HG03342 (cell line): ENCODE data around the gene BCL2L1.

Experiments
- ATAC-seq: cut with Tn5 transposase; IDR thresholded peaks from one replicate; pipeline ENCODE4 v1.9.1; 2021; ENCODE audit warnings: mild to moderate bottlenecking, moderate library complexity; ENCODE audit not compliant: unreplicated experiment

Gene BCL2L1

DNA sequence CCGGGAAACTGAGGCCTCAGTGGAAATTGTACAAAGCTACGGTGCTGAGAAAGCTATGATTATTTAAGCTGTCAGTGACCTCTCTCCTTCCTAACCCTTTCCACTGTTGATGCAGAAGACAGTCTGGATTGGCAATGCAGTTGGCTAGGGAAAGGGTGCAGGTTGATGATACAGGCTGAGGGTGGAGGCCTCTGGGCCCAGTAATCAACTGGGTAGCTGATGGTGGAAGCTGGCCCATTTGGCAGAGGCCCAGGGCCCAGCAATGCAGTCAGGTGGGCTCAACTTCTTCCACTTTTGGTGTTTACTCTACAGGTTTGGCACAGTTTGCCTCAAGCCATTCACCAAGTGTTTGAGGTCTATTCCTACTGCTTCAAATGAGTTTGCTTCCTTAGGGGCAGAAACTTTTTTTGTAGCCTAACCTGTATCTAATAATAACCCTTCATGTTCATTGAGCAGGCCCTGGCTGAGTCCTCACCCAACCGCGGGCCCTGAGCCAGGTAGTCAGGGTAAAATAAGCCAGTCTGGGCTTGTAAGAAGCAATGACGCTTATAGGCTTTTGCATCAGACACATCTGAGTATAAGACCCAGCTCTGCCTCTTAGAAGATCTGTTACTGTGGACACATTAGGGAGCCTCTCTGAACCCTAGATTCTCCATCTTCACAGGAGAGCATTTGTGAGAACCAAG lies 12.1 kb downstream of the BCL2L1 start:
- ATAC-seq: no peak

DNA sequence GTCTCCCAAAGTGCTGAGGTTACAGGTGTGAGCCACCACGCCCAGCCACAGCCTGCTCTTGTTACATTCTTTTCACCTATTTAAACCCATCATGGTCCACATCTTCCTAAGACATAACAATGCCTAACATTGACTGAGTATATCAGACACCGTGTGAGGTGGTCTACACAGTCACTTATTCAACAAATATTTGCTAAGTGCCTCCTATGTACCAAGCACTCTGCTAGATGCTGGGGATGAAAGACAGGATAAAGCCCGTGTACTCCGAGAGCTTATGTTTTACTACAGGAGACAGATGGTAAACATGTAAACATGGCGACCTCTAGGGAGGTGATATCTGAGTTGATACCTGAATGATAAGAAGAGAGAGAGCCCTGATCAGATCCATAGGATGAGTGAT lies 12.7 kb downstream of the BCL2L1 start:
- ATAC-seq: no peak

DNA sequence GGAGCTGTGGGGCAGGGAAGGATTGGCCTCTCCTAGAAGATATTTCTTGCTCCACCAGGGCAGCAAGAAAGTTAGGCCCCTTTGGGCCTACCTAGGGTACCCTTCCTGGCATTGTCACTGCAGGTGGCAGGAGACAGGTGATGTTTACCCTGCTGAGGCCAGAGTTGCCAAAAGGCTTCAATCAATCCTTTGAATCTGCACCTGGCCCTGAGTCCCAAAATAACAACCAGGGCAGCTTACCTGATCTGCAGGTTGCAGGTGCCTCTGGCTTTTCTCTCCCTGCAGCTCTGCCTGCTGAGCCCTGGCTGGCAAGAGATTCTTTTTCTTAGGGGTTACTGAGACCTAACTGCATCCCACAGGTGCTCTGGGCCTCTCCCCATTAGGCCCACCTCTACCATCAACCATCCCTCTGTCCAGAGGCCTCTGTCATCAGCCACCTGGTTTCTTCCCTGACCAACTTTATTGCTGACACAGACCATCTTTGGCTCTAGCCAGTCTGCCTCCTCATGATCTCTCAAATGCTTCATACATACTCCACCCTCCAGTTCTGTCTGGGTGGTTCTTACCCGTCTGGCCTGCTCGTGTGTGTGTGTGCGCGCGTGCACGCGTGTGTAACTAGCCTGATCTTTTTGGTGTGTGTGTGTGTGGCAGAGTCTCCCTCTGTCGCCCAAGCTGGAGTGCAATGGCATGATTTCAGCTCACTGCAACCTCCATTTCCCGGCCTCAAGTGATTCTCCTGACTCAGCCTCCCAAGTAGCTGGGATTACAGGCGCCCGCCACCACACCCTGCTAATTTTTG lies 13.7 kb downstream of the BCL2L1 start:
- ATAC-seq: no peak

DNA sequence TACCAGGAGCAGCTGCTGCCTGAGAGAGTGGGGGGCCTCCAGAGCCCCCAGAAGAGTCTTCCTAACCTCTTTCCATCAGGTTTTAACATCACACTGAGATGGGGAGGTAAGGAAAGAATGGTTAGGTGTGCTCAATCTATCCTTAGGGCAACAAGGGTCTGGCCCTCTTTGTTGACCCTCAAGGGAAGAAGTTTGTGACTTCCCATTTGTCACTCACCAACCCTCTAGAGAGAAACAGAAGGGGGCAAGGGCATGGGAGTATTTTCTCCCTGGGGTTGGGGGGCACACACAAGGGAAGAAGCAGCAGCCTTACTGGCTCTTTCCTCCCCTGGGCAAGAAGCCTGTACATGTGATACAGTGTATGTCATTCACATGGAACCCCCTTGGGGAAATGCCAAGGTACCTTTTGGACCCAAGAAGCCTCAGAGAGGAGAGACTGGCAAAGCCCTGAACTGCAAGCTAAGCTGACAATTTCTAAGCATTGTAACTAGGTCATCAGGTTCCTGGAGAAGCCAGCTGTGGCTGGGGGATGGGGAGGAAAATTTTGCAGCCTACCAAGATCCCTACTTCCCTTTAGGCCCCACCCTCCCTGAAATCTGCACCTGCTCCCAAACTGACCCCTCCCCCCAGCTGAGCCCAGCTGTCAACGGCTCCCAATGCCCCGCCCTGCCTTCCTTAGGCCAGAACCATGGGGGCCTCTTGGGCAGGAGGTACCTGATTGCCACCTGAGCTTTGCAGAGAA lies 14.5 kb downstream of the BCL2L1 start:
- no peak for ATAC-seq

DNA sequence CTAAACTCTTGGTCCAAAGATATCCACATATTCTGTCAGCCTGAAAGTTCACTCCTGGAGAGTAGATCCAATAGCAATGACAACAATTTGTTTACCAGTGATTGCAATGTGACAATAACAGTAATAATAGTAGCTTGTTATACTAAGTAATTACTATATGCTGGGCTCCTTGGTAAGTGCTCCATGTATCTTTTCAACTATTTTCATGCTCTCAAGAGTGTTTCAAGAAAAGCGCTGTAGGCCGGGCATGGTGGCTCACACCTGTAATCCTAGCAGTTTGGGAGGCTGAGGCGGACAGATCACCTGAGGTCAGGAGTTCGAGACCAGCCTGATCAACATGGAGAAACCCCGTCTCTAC lies 15.4 kb downstream of the BCL2L1 start:
- ATAC-seq: no peak

DNA sequence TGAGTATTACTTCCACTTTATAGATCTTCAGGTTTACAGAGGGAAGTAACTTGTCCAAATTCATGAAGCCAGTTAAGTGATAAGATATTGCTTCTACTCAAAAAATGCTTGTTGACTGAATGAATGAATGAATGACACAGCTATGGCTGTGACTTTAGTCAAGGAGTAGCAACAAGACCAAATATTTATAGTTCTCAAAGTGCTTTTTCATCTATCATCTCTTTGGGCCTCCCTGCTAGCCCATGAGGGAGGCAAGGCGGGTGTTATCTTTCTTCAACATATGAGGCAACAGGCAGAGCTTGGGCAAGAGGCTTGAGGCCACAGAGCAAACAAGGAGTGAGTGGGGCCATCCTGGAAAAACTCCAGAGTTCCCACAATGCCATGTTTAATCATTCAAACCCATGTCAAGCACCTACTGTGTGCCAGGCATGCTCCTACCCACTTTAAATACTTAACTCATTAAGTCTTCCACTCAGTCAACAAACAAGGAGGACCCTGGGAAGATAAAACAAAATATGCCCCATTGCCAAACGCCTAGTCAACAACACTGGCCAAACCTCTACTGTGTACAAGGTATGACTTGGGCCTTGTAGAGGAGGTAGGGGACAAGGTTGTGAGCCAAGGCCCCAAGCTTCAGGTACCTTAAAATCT lies 15.9 kb downstream of the BCL2L1 start:
- no peak for ATAC-seq

DNA sequence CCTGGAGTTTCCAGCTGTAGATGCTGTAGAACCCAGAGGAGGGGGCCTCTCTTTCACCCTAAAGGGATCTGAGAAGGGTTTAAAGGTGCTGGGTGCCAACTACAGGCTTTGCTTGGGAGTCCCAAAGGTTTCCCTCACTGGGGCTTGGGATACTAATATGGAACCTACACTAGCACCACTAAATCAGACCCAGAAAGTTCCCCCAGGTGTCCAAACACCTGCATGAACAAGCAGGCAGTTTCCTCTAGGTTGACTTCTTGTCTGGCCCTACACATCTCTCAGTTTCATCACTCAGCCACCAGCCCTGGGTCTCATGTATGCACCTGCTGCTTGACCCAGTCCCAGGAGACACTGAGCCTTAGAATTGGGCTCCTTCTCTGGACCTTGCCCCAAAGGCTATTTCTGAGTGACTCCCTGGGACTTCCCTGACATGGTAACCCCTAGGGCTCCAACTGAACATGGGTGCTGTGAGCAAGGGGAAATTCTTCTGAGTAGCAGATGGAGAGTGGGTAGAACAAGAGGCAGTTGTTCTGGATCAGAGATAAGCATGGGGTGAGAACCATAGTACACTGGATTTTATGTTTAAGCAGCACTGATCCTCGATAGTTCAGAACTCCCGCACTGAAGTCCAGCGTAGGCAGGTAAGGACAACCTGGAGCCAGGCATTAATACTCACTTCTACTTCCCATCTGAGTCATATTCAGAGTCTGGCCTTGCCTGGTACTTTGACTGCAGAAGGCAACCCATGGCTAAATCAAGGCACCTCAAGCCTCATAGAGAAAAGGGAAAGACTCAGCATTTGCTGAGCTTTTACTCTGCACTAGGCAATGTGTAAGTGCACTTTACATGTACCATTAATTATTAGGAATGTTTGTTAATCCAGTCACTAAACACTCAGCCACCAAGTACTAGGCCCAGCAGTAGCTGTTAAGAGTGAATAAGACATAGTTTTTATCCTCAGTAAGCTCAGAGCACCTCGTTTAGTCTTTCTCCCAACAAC lies 16.8 kb downstream of the BCL2L1 start:
- ATAC-seq: peak; percentile 84

DNA sequence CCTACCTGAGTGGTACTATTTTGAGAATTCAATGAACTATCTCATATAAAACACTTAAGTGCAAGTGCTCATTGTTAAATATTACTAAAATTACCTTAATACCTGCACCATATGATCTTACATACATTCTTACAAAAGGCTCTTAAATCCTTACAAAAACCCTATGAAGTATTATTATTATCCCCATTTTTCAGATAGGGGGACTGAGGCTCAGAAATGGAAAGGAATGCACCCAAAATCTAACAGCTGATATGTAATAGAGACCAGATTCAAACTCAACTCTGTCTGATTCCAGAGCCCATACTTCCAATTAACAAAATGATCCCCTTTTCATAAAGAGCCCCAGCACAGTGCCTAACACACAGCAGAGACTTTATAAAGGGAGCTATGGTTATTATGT lies 17.5 kb downstream of the BCL2L1 start:
- no peak for ATAC-seq

DNA sequence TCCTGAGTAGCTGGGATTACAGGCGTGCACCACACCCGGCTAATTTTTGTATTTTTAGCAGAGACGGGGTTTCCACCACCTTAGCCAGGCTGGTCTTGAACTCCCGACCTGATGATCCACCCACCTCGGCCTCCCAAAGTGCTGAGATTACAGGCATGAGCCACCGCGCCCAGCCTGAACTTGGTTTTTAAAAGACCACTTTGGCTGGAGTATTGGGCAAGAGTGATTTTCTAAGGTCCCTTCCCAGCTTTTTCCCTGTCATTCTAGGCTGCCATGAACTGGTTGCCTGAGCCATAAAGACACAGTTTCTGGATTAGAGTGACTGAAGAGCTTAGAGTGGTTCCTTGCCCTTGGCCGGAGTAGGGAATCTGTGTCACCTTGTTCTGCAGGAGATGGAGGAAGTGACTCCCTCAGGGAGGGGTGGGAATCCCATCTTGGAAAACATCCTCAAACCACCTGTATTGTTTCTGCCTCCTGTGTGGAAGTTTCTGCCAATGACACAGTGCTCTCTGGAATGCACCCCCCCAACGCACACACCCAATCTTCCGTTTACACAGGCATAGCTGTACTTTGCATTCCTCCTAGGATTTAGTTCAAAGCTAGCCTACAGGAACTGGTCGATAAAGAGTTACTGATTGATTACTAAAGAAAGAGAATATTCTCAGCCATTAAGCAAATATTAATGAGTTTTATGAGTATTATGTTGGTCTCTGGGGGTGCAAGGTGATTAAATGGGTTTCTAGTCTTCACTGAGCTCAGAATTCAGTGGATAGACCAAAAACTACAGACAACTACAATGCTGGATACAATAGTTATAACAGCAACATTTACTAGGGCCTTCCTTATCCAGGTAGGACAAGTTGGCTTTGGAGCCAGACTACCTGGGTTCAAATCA lies 18.2 kb downstream of the BCL2L1 start:
- no peak for ATAC-seq

DNA sequence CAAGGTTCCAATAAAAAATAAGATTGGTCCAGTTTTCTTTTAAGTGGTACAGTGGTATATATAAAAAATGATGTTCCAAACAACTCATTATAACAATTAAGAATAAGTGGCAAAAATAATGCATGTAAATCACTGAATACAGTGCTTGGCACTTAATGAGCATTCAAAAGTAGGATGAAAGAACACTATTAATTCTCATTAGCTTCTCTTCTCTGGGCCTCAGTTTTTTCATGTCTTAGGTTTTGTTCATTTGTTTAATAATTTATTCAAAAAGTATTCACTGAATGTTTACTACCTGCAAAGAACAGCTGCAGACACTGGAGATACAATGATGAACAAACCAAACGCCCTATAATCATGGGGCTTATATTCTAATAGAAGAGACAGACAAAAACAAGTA lies 21.1 kb downstream of the BCL2L1 start:
- ATAC-seq: no peak

DNA sequence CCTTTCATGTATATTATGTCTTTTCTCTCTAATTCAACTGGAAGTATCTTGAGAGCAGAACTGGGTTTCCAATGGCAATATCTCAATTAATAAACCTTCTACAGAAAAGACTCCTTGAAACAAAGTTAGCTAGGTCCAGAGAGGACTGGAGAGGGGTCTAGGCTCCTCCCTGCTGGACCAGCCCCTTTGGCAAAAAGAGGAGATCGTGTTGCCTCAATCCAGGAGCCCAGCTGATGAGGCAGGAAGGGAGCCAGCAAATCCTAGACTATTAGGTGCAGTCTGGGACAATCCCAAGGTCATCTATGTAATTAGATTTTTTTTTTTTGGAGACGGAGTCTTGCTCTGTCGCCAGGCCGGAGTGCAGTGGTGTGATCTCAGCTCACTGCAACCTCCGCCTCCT lies 21.9 kb downstream of the BCL2L1 start:
- ATAC-seq: no peak

DNA sequence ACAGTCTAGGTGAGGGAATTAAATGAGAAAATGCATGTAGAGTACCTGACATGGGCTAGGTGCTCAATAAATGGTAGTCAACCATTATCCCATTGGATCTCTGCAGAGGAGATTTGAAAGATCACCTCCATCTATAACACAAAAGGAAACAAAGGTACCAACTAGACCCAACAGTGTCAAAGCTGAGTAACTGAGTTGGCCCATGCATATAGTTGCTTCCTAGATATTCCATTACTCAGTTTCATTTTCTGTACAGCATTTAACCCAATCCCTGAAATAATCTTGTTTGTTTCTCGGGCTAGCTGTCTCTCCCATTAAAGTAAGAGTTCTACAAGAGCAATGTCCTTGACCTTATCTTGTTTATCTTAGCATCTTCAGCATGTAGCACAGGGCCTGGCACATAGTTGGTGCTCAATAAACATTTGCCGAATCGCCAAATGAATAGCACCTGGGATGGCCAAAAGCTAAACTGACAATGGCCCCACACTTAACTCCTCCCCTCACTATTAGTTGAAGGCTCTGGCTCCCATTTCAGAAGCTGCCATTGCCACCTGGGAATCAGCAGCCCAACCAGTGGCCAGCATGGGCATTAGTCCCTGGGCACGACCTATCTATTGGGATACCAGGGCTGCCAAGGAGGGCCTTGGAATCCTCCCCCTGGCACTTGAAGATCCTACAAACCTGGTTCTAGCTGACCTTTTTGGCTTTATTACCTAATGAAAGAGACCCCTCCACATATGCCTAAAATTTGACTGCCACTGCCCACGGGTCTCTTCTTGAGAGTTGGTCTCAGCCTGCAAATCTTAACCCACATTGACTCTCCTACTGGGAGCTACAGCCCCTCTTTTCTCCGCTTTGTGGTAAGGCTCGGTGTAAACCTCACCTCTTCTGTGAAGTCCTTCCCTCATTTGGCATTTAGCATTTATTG lies 22.6 kb downstream of the BCL2L1 start:
- no peak for ATAC-seq

DNA sequence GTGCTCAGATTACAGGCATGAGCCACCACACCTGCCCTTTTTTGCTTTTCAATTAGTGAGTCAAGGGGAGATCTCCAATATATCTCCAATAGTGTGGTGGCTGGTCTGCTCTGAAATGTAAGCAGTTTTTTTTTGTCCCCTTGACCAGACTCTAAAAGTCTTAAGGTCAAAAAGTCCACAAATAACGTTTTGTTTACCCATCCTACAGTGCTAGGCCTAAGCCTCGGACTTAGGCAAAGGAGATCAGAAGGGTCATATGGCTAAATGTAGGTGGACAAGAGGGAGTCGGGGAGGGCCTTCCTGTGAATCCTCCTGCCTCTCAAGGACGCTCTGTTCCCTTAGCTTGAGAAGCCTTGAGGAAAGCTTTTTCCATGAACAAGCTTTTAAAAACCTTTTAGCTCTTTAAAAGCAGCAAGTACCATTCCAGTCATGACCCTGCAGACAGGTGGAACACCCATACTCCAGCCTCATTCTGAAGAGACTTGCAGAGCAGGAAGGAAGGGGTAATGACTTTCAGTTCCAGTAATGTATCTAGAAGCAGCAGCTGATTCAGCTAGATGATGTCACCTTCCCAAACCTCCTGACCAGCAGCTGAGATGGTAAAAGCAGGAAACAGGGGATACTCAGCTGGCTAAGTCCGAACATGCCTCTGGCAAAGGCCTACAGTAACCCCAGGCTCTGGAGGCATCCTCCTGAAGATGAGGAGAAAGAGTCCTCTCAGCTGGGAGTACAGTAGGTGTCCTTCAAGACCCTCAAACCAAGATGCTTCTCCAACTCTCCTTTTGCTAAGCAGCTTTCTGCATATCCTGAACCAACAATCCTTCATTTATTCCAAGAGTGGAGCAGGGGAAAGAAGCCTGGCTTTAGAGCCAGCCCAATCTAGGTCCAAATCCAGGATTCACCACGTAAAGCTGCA lies 23.6 kb downstream of the BCL2L1 start:
- ATAC-seq: peak; percentile 97

DNA sequence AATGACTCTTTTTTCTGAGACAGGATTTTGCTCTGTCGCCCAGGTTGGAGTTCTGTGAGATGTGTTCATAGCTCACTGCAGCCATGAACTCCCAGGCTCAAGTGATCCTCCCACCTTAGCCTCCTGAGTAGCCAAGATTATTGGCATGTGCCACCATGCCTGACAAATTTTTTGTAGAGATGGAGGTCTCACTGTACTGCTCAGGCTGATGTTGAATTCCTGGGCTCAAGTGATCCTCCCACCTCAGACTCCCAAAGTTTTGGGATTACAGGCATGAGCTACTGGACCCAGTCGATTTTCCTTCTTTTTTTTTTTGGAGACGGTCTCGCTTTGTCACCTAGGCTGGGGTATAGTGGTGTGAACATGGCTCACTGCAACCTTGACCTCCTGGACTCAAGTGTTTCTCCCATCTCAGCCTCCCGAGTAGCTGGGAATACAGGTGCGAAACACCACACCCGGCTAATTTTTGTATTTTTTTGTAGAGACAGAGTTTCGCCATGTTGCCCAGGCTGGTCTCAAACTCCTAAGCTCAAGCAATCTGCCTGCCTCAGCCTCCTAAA lies 24.3 kb downstream of the BCL2L1 start:
- no peak for ATAC-seq

DNA sequence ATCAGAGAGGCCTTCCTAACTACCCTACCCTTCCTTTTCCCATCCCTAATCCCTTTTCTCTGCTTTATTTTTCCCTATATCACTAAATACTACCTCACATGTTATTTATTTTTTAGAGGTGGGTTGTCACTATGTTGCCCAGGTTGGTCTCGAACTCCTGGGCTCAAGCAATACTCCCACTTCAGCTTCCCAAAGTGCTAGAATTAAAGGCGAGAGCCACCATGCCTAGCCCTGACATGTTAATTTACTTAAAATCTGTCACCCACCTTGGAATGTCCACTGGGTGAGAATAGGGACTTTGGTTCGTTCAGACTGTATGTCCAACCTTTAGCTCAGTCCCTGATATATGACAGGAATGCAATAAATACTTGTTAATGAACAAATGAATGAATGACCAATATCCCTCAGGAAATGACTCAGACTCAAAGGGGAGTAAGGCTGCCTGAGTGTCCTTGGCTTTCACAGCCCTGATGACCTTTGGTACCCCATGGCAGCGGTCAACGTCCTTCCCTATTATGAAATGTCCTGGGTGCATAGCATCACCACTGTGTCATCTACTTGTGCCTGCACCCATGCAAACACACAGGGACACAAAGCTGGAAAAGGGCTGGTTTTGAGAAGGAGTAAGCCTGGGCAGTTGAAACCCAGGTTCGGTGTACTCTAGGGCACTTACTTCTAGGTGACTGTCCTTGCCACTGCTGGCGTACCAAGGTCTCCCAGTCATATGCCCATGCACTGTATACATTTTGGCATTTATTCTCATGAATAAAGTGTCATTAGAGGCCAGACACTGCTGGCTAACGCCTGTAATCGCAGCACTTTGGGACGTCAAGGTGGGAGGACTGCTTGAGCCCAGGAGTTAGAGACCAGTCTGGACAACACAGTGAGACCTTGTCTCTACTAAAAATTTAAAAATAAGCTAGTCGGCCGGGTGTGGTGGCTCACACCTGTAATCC lies 26.5 kb downstream of the BCL2L1 start:
- no peak for ATAC-seq
